Measurements from ENCODE around the gene PIPOX.
A peak's percentile ranks its signal among the peaks of the same experiment; 100 is the strongest.

PIPOX gene

GRCh38 chr17:29039764-29040598, 3.0 kb upstream of the PIPOX start:
- Histone ChIP-seq H3K4me1 (ENCODE audit: low read depth, poor library complexity, severe bottlenecking) (peaks cover 17% of the 10 kb centered on the region), H4K20me1 (ENCODE audit: insufficient read depth) (no peaks in the 10 kb centered on the region), H3K27me3 (ENCODE audit: insufficient read depth, low read depth) (peaks cover 34% of the 10 kb centered on the region; the same call in 1 of the 2 replicates), H3K36me3 (ENCODE audit: insufficient read depth) (no peaks in the 10 kb centered on the region), H3K27ac (no peak overlapping the region), H3K9ac (no peak overlapping the region), H3K4me2 (no peak overlapping the region), H3K79me2 (ENCODE audit: insufficient read depth, low read depth) (no peaks in the 10 kb centered on the region), H2AFZ (ENCODE audit: low read depth) (no peak overlapping the region), H3K4me3 (IDR thresholded peaks at IDR 0.05; ENCODE audit: insufficient read depth, low read depth, low read length) (no peak overlapping the region)
- no peak for TF ChIP-seq CTCF (conservative IDR thresholded peaks at IDR 0.05; ENCODE audit: low read depth, low read length)

- peaks cover 17% of the 10 kb centered on the region for H3K4me1 ChIP-seq (ENCODE audit: low read depth, poor library complexity, severe bottlenecking)
- H3K4me2 ChIP-seq: no peak overlapping the region
- H3K36me3 ChIP-seq (ENCODE audit: insufficient read depth): no peaks in the 10 kb centered on the region
- peaks cover 22% of the 10 kb centered on the region; the same call in 1 of the 2 replicates for H3K27me3 ChIP-seq (ENCODE audit: insufficient read depth, low read depth)
- H3K79me2 ChIP-seq (ENCODE audit: insufficient read depth, low read depth): no peaks in the 10 kb centered on the region
- H4K20me1 ChIP-seq (ENCODE audit: insufficient read depth): no peaks in the 10 kb centered on the region
- no peak overlapping the region for H2AFZ ChIP-seq (ENCODE audit: low read depth)
- H3K27ac ChIP-seq: no peak overlapping the region
- no peak overlapping the region for H3K9ac ChIP-seq
- no peak overlapping the region for H3K4me3 ChIP-seq (IDR thresholded peaks at IDR 0.05; ENCODE audit: insufficient read depth, low read depth, low read length)
- TF ChIP-seq CTCF (conservative IDR thresholded peaks at IDR 0.05; ENCODE audit: low read depth, low read length): no peak
These were observed 1.9 kb upstream of the PIPOX start for GRCh38 chr17:29041091-29041490.

- Histone ChIP-seq H3K4me1 (ENCODE audit: low read depth, poor library complexity, severe bottlenecking) (peaks cover 17% of the 10 kb centered on the region), H3K27ac (no peak overlapping the region)
These were observed 1.4 kb upstream of the PIPOX start for GRCh38 chr17:29041571-29041970.

GRCh38 chr17:29042026-29042678, 789 bp upstream of the PIPOX start:
- Histone ChIP-seq H3K36me3 (ENCODE audit: insufficient read depth) (no peaks in the 10 kb centered on the region), H4K20me1 (ENCODE audit: insufficient read depth) (no peaks in the 10 kb centered on the region), H3K4me2 (peak overlapping the region; percentile 72; the same call in 1 of the 2 replicates), H3K9ac (no peak overlapping the region), H3K4me3 (IDR thresholded peaks at IDR 0.05; ENCODE audit: insufficient read depth, low read depth, low read length) (no peak overlapping the region), H3K27ac (no peak overlapping the region), H2AFZ (ENCODE audit: low read depth) (peak overlapping the region; percentile 45; the same call in 1 of the 2 replicates), H3K79me2 (ENCODE audit: insufficient read depth, low read depth) (no peaks in the 10 kb centered on the region), H3K4me1 (ENCODE audit: low read depth, poor library complexity, severe bottlenecking) (peaks cover 17% of the 10 kb centered on the region), H3K27me3 (ENCODE audit: insufficient read depth, low read depth) (peaks cover 12% of the 10 kb centered on the region; the same call in 1 of the 2 replicates)
- no peak for TF ChIP-seq CTCF (conservative IDR thresholded peaks at IDR 0.05; ENCODE audit: low read depth, low read length)

More at GRCh38 chr17:29041571-29041970, 1.4 kb upstream of the PIPOX start:
- no peak for TF ChIP-seq CTCF (conservative IDR thresholded peaks at IDR 0.05; ENCODE audit: low read depth, low read length)
- Histone ChIP-seq H3K79me2 (ENCODE audit: insufficient read depth, low read depth) (no peaks in the 10 kb centered on the region), H3K27me3 (ENCODE audit: insufficient read depth, low read depth) (peaks cover 18% of the 10 kb centered on the region; the same call in 1 of the 2 replicates), H3K4me2 (no peak overlapping the region), H3K9ac (no peak overlapping the region), H3K36me3 (ENCODE audit: insufficient read depth) (no peaks in the 10 kb centered on the region), H4K20me1 (ENCODE audit: insufficient read depth) (no peaks in the 10 kb centered on the region), H2AFZ (ENCODE audit: low read depth) (no peak overlapping the region), H3K4me3 (IDR thresholded peaks at IDR 0.05; ENCODE audit: insufficient read depth, low read depth, low read length) (no peak overlapping the region)
